GM23338 (cell line): Measurements from ENCODE around the gene HDGFL2.
A peak's percentile ranks its signal among the peaks of the same experiment; 100 is the strongest.

Source experiments
- CREB1 ChIP-seq: fragments of 250-450 bp; sonication (Bioruptor Pico); IDR thresholded peaks from 2 replicates; pipeline ENCODE4 v1.5.0; 2020; ENCODE audit warnings: low read depth, mild to moderate bottlenecking, moderate library complexity
- CTCF ChIP-seq, 2 experiments: fragments of 200-600 bp in 1 of 2; sonication (generic) in 1 of 2; conservative IDR thresholded peaks; 2 replicates each; pipeline versions ENCODE4 v1.5.1 to v1.6.1; 2016 to 2017; ENCODE audit warnings: antibody characterized with exemption in 2 of 2, low read depth in 2 of 2, mild to moderate bottlenecking in 2 of 2, moderate library complexity in 1 of 2
- ETS1 ChIP-seq: IDR thresholded peaks from 2 replicates; pipeline ENCODE4 v1.6.1; 2016; ENCODE audit warnings: antibody characterized with exemption
- EZH2 ChIP-seq: fragments of 200-600 bp; sonication (generic); IDR thresholded peaks from one replicate; pipeline ENCODE4 v1.8.0; 2017; ENCODE audit warnings: antibody characterized with exemption, mild to moderate bottlenecking, low read depth; ENCODE audit not compliant: unreplicated experiment
- EZH2phosphoT487 ChIP-seq: fragments of 200-600 bp; sonication (generic); IDR thresholded peaks from one replicate; pipeline ENCODE4 v1.8.1; 2018; ENCODE audit warnings: antibody characterized with exemption; ENCODE audit not compliant: unreplicated experiment
- JUNB ChIP-seq: IDR thresholded peaks from one replicate; pipeline ENCODE4 v1.6.1; 2016; ENCODE audit warnings: antibody characterized with exemption; ENCODE audit not compliant: unreplicated experiment
- POLR2AphosphoS5 ChIP-seq: IDR thresholded peaks from 2 replicates; pipeline ENCODE4 v1.6.1; 2016; ENCODE audit warnings: antibody characterized with exemption, low read depth
- REST ChIP-seq: IDR thresholded peaks from one replicate; pipeline ENCODE4 v1.6.1; 2018; ENCODE audit warnings: antibody characterized with exemption; ENCODE audit not compliant: unreplicated experiment

- TF ChIP-seq CTCF (conservative IDR thresholded peaks at IDR 0.05; ENCODE audit: low read depth in 2 of 2) (no peak), POLR2AphosphoS5 (peak; percentile 67), CREB1 (no peak; the same call in 1 of the 2 replicates), REST (no peak), EZH2phosphoT487 (no peak), EZH2 (no peak), ETS1 (no peak), JUNB (no peak)
Observed at GRCh38 chr19:4474514-4475022, 2.5 kb downstream of the HDGFL2 start.
